ENCODE results near the gene AK4.

GRCh38 chr1:65277605-65278347 lies 129.8 kb downstream of the AK4 start:
- TF ChIP-seq TP53 (CRISPR knock-in tag; IDR thresholded peaks at IDR 0.05) (no peak), ARID4B (CRISPR knock-in tag; IDR thresholded peaks at IDR 0.05; ENCODE audit: borderline replicate concordance) (no peak), CTCF (IDR thresholded peaks at IDR 0.05) (no peak), ELF4 (CRISPR knock-in tag; IDR thresholded peaks at IDR 0.05; ENCODE audit: low read depth) (no peak), CBFB (CRISPR knock-in tag; IDR thresholded peaks at IDR 0.05; ENCODE audit: low read depth) (no peak), KAT7 (CRISPR knock-in tag; IDR thresholded peaks at IDR 0.05; ENCODE audit: borderline replicate concordance) (no peak), JAZF1 (CRISPR knock-in tag; IDR thresholded peaks at IDR 0.05) (no peak), HMGXB4 (CRISPR knock-in tag; IDR thresholded peaks at IDR 0.05) (no peak), E2F1 (CRISPR knock-in tag; IDR thresholded peaks at IDR 0.05) (no peak), ZNF138 (CRISPR knock-in tag; conservative IDR thresholded peaks at IDR 0.05) (no peak), MLX (CRISPR knock-in tag; IDR thresholded peaks at IDR 0.05) (no peak), TEAD1 (CRISPR knock-in tag; IDR thresholded peaks at IDR 0.05) (no peak), ZNF263 (CRISPR knock-in tag; IDR thresholded peaks at IDR 0.05; ENCODE audit: low read depth) (no peak), AFF4 (CRISPR knock-in tag; IDR thresholded peaks at IDR 0.05; ENCODE audit: borderline replicate concordance) (no peak)
